NK-92 (cell line): ENCODE results near the gene OPN1MW2.
"Not testable (repeated sequence)": the region's sequence is repeated elsewhere in the genome, so short reads cannot be mapped to it uniquely, and the experiment has no call there.

Source experiments
- DNase-seq: peaks from one replicate; lab custom pipeline; 2025; ENCODE audit not compliant: unreplicated experiment; lab: John Stamatoyannopoulos, UW

OPN1MW2 gene

DNA sequence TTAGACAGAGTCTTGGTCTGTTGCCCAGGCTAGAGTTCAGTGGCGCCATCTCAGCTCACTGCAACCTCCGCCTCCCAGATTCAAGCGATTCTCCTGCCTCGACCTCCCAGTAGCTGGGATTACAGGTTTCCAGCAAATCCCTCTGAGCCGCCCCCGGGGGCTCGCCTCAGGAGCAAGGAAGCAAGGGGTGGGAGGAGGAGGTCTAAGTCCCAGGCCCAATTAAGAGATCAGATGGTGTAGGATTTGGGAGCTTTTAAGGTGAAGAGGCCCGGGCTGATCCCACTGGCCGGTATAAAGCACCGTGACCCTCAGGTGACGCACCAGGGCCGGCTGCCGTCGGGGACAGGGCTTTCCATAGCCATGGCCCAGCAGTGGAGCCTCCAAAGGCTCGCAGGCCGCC lies at the start of gene OPN1MW2:
Gene OPN1MW2, plus strand, starts transcription at position 301 of the 400 bp plus-strand sequence. Its CDS starts 60 bp downstream, at position 361.
- not testable (repeated sequence) for DNase-seq

- not testable (repeated sequence) for DNase-seq
Observed at GRCh38 chrX:154172535-154172943, 47.0 kb upstream of the OPN1MW2 start.

DNA sequence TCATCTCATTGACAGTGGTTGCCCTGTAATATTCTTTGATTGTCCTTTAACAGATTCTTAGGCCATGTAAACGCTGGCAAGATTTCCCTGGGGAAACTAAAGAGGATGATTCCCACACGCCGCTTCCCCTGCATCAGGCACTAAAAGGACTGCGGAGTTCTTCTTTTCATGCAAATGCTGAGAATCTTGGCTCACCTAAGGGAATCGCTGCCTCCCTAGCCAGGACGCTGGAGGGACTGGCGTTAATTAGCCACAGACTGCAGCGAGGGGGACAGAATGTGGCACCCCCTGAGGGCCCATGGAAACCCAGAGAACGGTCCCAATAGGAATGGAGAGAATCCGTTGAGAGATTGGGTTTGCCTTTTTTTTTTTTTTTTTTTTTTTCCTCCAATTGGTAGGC lies 45.2 kb upstream of the OPN1MW2 start:
- DNase-seq = not testable (repeated sequence)

GRCh38 chrX:154182296-154182695 lies 37.3 kb upstream of the OPN1MW2 start, which contains the start of gene OPN1MW:
Gene OPN1MW (plus strand): TSS chrX:154182596. CDS start chrX:154182678, 82 bp downstream.
- not testable (repeated sequence) for DNase-seq

DNA sequence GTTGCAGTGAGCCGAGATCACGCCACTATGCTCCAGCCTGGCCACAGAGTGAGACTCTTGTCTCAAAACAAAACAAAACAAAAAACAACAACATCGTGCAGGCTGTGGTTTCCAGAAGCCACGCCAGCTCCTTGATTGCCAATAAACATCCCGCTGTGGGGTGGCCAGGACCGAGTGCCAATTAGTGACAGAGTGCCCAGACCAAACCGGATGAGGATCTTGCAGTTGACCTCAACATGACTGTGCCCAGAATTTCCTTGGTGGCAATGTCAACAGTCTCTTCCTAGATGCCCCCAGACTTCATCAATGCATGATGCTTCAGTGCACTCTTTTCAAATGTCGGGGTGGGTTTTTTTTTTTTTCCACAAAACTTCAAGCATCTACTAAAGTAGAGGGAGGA lies 35.8 kb upstream of the OPN1MW2 start:
- not testable (repeated sequence) for DNase-seq

DNA sequence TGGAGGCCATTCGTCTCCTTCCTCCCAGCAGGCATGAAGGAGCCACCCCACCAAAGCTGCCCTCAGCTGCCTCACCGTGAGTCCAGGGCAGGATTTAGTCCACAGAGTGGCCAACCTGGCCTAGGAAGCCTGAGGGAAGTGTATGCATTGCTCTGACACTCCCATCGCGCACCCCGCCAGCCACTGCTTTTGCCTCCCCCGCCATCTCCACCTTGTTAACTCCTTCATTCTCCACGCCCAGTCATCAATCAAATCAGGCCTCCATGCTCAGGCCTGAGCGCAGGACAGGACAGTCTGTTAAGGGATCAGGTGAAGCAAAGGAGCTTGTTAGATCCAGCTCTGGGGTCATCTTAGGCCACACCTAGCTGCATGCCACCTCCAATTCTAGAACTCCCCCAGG lies 26.7 kb upstream of the OPN1MW2 start:
- not testable (repeated sequence) for DNase-seq

GRCh38 chrX:154194316-154194715 lies 25.2 kb upstream of the OPN1MW2 start:
- not testable (repeated sequence) for DNase-seq

- DNase-seq = not testable (repeated sequence)
Observed at GRCh38 chrX:154196466-154196865, 23.1 kb upstream of the OPN1MW2 start.

DNA sequence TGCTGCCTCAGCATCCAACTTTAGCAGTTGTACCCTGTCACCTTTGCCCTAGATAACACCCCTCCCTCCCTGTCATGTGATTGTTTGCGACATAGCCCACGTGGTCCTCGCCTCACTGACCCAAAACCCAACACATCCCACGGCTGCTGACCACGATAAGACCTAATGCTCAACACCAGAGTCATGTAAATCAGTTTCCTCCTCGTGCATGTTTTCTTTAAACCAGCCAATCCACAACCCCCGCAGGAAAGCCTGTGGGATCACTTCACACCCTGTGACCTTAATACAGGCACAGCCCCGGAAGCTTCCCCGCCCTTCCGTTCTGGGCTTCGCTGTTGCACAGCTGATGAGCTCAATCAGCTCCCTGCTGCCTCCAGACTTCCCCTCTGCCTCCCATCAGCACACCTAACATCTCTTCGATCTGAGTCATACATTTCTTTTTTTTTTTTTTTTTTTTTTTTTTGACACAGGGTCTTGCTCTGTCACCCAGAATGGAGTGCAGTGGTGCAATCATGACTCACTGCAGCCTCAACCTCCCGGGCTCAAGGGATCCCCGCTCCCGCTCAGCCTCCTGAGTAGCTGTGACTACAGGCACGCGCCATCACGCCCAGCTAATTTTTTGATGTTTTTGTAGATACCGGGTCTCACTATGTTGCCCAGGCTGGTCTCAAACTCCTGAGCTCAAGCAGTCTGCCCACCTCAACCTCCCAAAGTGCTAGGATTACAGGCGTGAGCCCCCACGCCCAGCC lies 9.7 kb upstream of the OPN1MW2 start:
- not testable (repeated sequence) for DNase-seq

DNA sequence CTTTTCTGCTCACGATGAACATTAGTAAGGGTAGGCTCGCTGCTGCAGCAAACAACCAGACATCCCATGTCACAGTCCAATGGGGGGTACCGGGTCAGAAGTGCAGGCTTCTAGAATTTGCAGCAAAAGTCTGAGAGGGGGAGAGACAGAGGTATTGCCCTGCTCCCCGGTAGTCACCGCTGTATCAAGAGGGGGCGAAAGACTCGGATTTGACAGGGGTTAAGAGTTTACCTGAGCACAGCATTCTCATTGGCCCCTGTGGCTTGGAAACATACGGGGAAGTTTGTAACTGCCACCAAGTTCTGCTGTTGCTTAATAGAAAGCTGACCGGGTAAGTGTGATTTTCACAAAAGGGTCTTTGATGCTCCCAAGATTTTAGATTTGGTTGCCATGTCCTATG lies 8.5 kb upstream of the OPN1MW2 start:
- not testable (repeated sequence) for DNase-seq

GRCh38 chrX:154211499-154211898 lies 8.1 kb upstream of the OPN1MW2 start:
- DNase-seq = not testable (repeated sequence)

- not testable (repeated sequence) for DNase-seq
Observed at GRCh38 chrX:154225292-154225691, 5.7 kb downstream of the OPN1MW2 start.

DNA sequence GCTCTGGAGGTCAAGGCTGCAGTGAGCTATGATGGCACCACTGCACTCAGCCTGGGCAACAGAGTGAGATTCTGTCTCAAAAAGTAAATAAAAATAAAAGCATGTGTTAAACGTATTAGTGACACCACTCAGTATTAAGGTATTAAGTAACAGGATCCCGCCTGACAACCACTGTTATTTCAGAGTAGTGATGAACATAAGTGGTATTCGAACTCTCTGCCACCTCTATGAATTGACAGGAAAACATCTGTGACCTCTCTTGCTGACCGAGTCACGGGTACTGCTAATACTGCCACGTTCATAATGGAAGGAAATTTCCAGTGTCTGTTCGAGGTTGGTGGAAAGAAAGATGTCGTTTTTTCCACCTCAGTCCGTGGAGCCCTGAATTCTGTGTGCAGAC lies 7.2 kb downstream of the OPN1MW2 start:
- not testable (repeated sequence) for DNase-seq

GRCh38 chrX:154231443-154231842 lies 11.9 kb downstream of the OPN1MW2 start:
- DNase-seq = not testable (repeated sequence)

GRCh38 chrX:154233620-154234019 lies 14.1 kb downstream of the OPN1MW2 start:
- DNase-seq = not testable (repeated sequence)

DNA sequence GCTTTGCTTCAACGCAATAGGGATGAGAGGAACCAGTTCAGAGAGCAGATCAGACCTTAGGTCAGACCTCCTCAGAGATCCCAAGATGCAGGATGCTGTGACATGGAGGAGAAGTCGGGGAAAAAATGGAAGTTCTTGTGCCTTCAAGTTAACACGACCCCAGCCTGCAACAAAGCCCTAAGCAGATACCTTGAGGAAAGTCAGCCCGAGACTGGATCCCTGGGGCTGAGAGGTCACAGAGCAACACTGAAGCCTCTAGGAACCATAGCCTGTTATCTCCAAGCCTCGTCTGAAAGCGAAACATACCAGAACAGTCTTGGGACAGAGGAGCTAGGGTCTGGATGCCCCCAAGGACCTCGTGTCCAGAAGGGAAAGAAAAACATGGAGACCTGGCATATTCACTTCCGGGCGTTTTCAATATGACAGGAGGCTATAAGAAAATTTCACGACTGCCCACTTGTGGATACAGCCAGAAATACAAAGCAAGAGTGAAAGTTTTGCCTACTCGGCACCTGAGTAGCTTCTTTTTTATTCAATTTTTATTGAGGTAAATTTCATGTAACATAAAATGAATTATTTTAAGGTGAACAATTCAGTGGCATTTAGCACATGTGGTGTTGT lies 19.5 kb downstream of the OPN1MW2 start:
- not testable (repeated sequence) for DNase-seq

- not testable (repeated sequence) for DNase-seq
Observed at GRCh38 chrX:154239982-154240503, 20.5 kb downstream of the OPN1MW2 start.

DNA sequence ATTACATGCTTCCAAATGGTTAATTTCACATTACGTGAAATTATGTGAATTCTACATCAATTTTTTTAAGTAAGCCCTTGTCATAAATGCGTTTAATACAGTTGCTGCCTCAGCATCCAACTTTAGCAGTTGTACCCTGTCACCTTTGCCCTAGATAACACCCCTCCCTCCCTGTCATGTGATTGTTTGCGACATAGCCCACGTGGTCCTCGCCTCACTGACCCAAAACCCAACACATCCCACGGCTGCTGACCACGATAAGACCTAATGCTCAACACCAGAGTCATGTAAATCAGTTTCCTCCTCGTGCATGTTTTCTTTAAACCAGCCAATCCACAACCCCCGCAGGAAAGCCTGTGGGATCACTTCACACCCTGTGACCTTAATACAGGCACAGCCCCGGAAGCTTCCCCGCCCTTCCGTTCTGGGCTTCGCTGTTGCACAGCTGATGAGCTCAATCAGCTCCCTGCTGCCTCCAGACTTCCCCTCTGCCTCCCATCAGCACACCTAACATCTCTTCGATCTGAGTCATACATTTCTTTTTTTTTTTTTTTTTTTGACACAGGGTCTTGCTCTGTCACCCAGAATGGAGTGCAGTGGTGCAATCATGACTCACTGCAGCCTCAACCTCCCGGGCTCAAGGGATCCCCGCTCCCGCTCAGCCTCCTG lies 28.0 kb downstream of the OPN1MW2 start:
- DNase-seq = not testable (repeated sequence)

- DNase-seq = not testable (repeated sequence)
Observed at GRCh38 chrX:154248076-154248475, 28.5 kb downstream of the OPN1MW2 start.

DNA sequence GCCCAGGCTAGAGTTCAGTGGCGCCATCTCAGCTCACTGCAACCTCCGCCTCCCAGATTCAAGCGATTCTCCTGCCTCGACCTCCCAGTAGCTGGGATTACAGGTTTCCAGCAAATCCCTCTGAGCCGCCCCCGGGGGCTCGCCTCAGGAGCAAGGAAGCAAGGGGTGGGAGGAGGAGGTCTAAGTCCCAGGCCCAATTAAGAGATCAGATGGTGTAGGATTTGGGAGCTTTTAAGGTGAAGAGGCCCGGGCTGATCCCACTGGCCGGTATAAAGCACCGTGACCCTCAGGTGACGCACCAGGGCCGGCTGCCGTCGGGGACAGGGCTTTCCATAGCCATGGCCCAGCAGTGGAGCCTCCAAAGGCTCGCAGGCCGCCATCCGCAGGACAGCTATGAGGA lies 37.7 kb downstream of the OPN1MW2 start, which contains the start of gene OPN1MW3:
Gene OPN1MW3, plus strand, starts transcription at position 301 of the 400 bp plus-strand sequence. Its CDS starts 38 bp downstream, at position 339.
- DNase-seq = not testable (repeated sequence)

DNA sequence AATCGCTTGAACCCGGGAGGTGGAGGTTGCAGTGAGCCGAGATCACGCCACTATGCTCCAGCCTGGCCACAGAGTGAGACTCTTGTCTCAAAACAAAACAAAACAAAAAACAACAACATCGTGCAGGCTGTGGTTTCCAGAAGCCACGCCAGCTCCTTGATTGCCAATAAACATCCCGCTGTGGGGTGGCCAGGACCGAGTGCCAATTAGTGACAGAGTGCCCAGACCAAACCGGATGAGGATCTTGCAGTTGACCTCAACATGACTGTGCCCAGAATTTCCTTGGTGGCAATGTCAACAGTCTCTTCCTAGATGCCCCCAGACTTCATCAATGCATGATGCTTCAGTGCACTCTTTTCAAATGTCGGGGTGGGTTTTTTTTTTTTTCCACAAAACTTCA lies 39.2 kb downstream of the OPN1MW2 start:
- not testable (repeated sequence) for DNase-seq
